Measurements from ENCODE around the gene KRTAP10-3. TPM values are rescaled to one million over a fixed set of nuclear protein-coding genes. Genes with fewer than 3 reads are reported as not detected.

The KRTAP10-3 gene
- total RNA-seq, 1 experiment from 2014 or later = not detected

GRCh38 chr21:44529011-44529421 is 29.6 kb downstream of the KRTAP10-3 start:
- DNase-seq = no peak
- TF ChIP-seq, protein P1, sequence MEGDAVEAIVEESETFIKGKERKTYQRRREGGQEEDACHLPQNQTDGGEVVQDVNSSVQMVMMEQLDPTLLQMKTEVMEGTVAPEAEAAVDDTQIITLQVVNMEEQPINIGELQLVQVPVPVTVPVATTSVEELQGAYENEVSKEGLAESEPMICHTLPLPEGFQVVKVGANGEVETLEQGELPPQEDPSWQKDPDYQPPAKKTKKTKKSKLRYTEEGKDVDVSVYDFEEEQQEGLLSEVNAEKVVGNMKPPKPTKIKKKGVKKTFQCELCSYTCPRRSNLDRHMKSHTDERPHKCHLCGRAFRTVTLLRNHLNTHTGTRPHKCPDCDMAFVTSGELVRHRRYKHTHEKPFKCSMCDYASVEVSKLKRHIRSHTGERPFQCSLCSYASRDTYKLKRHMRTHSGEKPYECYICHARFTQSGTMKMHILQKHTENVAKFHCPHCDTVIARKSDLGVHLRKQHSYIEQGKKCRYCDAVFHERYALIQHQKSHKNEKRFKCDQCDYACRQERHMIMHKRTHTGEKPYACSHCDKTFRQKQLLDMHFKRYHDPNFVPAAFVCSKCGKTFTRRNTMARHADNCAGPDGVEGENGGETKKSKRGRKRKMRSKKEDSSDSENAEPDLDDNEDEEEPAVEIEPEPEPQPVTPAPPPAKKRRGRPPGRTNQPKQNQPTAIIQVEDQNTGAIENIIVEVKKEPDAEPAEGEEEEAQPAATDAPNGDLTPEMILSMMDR (IDR thresholded peaks at IDR 0.05; ENCODE audit: insufficient read depth in 1 of 2, low read depth in 1 of 2, low read length in 1 of 2, severe bottlenecking in 1 of 2, unreplicated experiment in 1 of 2) = no peak
- BruUV-seq (replicated peaks) = no TSS peak

GRCh38 chr21:44528634-44528995 is 30.0 kb downstream of the KRTAP10-3 start:
- BruUV-seq (replicated peaks) = no TSS peak
- ChIA-PET CTCF (no interaction called here), POLR2A (no interaction called here)
- peaks cover 10% of the 10 kb centered on the region for H3K9me3 ChIP-seq
- intact Hi-C loops (cut with micrococcal nuclease; ENCODE audit: unreplicated experiment) = no loop called here
- no peak overlapping the region for H3K4me3 ChIP-seq (ENCODE audit: low read depth, low read length)
- Mint-ChIP-seq H3K36me3 (ENCODE audit: insufficient read depth, unreplicated experiment) (no peaks in the 10 kb centered on the region), H3K4me3 (ENCODE audit: unreplicated experiment) (no peak overlapping the region), H3K27me3 (ENCODE audit: insufficient read depth, unreplicated experiment) (peaks cover 6% of the 10 kb centered on the region), H3K9me3 (ENCODE audit: unreplicated experiment) (no peaks in the 10 kb centered on the region), H3K27ac (ENCODE audit: unreplicated experiment) (no peak overlapping the region), H3K4me1 (ENCODE audit: low read depth, unreplicated experiment) (no peaks in the 10 kb centered on the region)
- DNase-seq = no peak
- no peaks in the 10 kb centered on the region for H3K27me3 ChIP-seq (replicated peaks; ENCODE audit: control insufficient read depth, insufficient read depth, low read length)
- TF ChIP-seq, protein P1 (IDR thresholded peaks at IDR 0.05; ENCODE audit: insufficient read depth in 1 of 2, low read depth in 1 of 2, low read length in 1 of 2, severe bottlenecking in 1 of 2, unreplicated experiment in 1 of 2) = no peak
- no peaks in the 10 kb centered on the region for H3K4me1 ChIP-seq
- no peaks in the 10 kb centered on the region for H3K36me3 ChIP-seq (ENCODE audit: control insufficient read depth, insufficient read depth, low read length)

More at GRCh38 chr21:44529011-44529421, 29.6 kb downstream of the KRTAP10-3 start:
- no peaks in the 10 kb centered on the region for H3K27me3 ChIP-seq (replicated peaks; ENCODE audit: control insufficient read depth, insufficient read depth, low read length)
- Mint-ChIP-seq H3K36me3 (ENCODE audit: insufficient read depth, unreplicated experiment) (no peaks in the 10 kb centered on the region), H3K9me3 (ENCODE audit: unreplicated experiment) (no peaks in the 10 kb centered on the region), H3K4me3 (ENCODE audit: unreplicated experiment) (no peak overlapping the region), H3K27me3 (ENCODE audit: insufficient read depth, unreplicated experiment) (peaks cover 6% of the 10 kb centered on the region), H3K4me1 (ENCODE audit: low read depth, unreplicated experiment) (no peaks in the 10 kb centered on the region), H3K27ac (ENCODE audit: unreplicated experiment) (no peak overlapping the region)
- ChIA-PET CTCF (no interaction called here), POLR2A (no interaction called here)
- H3K4me3 ChIP-seq (ENCODE audit: low read depth, low read length) = no peak overlapping the region
- no peaks in the 10 kb centered on the region for H3K4me1 ChIP-seq
- intact Hi-C loops (cut with micrococcal nuclease; ENCODE audit: unreplicated experiment) = no loop called here
- peaks cover 10% of the 10 kb centered on the region for H3K9me3 ChIP-seq
- H3K36me3 ChIP-seq (ENCODE audit: control insufficient read depth, insufficient read depth, low read length) = no peaks in the 10 kb centered on the region

GRCh38 chr21:44527983-44528633 is 30.5 kb downstream of the KRTAP10-3 start:
- intact Hi-C loops (cut with micrococcal nuclease; ENCODE audit: unreplicated experiment) = no loop called here
- Histone ChIP-seq H3K9me3 (peaks cover 14% of the 10 kb centered on the region), H3K36me3 (ENCODE audit: control insufficient read depth, insufficient read depth, low read length) (no peaks in the 10 kb centered on the region), H3K27me3 (replicated peaks; ENCODE audit: control insufficient read depth, insufficient read depth, low read length) (no peaks in the 10 kb centered on the region), H3K4me1 (no peaks in the 10 kb centered on the region), H3K4me3 (ENCODE audit: low read depth, low read length) (no peak overlapping the region)
- Mint-ChIP-seq H3K9me3 (ENCODE audit: unreplicated experiment) (no peaks in the 10 kb centered on the region), H3K27me3 (ENCODE audit: insufficient read depth, unreplicated experiment) (peaks cover 6% of the 10 kb centered on the region), H3K27ac (ENCODE audit: unreplicated experiment) (no peak overlapping the region), H3K4me3 (ENCODE audit: unreplicated experiment) (no peak overlapping the region), H3K36me3 (ENCODE audit: insufficient read depth, unreplicated experiment) (no peaks in the 10 kb centered on the region), H3K4me1 (ENCODE audit: low read depth, unreplicated experiment) (no peaks in the 10 kb centered on the region)
- no peak for DNase-seq
- POLR2A ChIA-PET = no interaction called here
- TF ChIP-seq, protein P1 (IDR thresholded peaks at IDR 0.05; ENCODE audit: insufficient read depth in 1 of 2, low read depth in 1 of 2, low read length in 1 of 2, severe bottlenecking in 1 of 2, unreplicated experiment in 1 of 2) = no peak
- no TSS peak for BruUV-seq (replicated peaks)
- CTCF ChIA-PET = no interaction called here
